ENCODE data around the gene MAP4K2.
A peak's percentile ranks its signal among the peaks of the same experiment; 100 is the strongest.
"Not testable (repeated sequence)": the region's sequence is repeated elsewhere in the genome, so short reads cannot be mapped to it uniquely, and the experiment has no call there.

MAP4K2 gene

GRCh38 chr11:64823568-64824119 is 20.6 kb upstream of the MAP4K2 start:
- no peak overlapping the region for H3K4me3 ChIP-seq (ENCODE audit: low read length)
- DNase-seq (ENCODE audit: low read depth): no peak
- no peak for TF ChIP-seq CTCF (conservative IDR thresholded peaks at IDR 0.05; ENCODE audit: low read depth, low read length)

- TF ChIP-seq CTCF (conservative IDR thresholded peaks at IDR 0.05; ENCODE audit: low read depth, low read length): no peak
- H3K4me3 ChIP-seq (ENCODE audit: low read length): no peak overlapping the region
- DNase-seq (ENCODE audit: low read depth): no peak
Measured at GRCh38 chr11:64817476-64817875, 14.5 kb upstream of the MAP4K2 start.

GRCh38 chr11:64815433-64815832 is 12.4 kb upstream of the MAP4K2 start:
- not testable (repeated sequence) for DNase-seq (ENCODE audit: low read depth); H3K4me3 ChIP-seq (ENCODE audit: low read length)

- TF ChIP-seq CTCF (conservative IDR thresholded peaks at IDR 0.05; ENCODE audit: low read depth, low read length): no peak
- no peak for DNase-seq (ENCODE audit: low read depth)
- H3K4me3 ChIP-seq (ENCODE audit: low read length): no peak overlapping the region
Measured at GRCh38 chr11:64814712-64815187, 11.7 kb upstream of the MAP4K2 start.

- TF ChIP-seq CTCF (conservative IDR thresholded peaks at IDR 0.05; ENCODE audit: low read depth, low read length): no peak
- no peak overlapping the region for H3K4me3 ChIP-seq (ENCODE audit: low read length)
- DNase-seq (ENCODE audit: low read depth): no peak
Measured at GRCh38 chr11:64813826-64814225, 10.8 kb upstream of the MAP4K2 start.

GRCh38 chr11:64810891-64811272 is 7.9 kb upstream of the MAP4K2 start:
- TF ChIP-seq CTCF (conservative IDR thresholded peaks at IDR 0.05; ENCODE audit: low read depth, low read length): no peak
- no peak for DNase-seq (ENCODE audit: low read depth)

GRCh38 chr11:64810271-64810890 is 7.4 kb upstream of the MAP4K2 start, which contains the start of gene MEN1:
TSS of gene MEN1 (minus strand) at chr11:64810551. CDS start at chr11:64810109, 442 bp downstream.
- peak; percentile 77 for DNase-seq (ENCODE audit: low read depth)
- H3K4me3 ChIP-seq (ENCODE audit: low read length): peak within 1 kb of the TSS; percentile 88
- no peak for TF ChIP-seq CTCF (conservative IDR thresholded peaks at IDR 0.05; ENCODE audit: low read depth, low read length)

More at GRCh38 chr11:64810891-64811272, 7.9 kb upstream of the MAP4K2 start:
- peak overlapping the region; percentile 88 for H3K4me3 ChIP-seq (ENCODE audit: low read length)

Measured in retinal pigment epithelial cell (primary cell).